HG03571 (cell line): Measurements from ENCODE around the gene GDI1.

ENCODE experiments used
- ATAC-seq: cut with Tn5 transposase; IDR thresholded peaks from one replicate; pipeline ENCODE4 v1.9.1; 2021; ENCODE audit not compliant: unreplicated experiment

The GDI1 gene

DNA sequence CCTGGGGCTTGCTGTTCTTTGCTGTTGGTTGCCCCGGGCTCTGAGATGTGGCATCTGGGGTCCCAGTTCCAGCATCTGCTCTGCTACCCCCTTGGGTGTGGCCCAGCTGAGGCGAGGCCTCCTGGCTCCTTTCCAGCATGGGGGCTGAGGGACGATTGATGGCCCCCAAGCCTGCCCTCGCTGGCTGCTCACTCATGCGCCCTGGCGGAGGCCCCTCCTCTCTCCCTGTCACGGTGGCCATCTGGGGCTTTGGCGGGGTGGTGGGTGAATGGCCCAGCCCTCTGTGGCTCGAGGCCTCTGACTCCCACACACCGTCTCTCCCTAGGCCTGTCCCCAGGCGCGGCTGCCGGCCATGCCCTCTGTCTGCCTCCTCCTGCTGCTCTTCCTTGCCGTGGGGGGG is 22.9 kb downstream of the GDI1 start:
- ATAC-seq, result no peak

DNA sequence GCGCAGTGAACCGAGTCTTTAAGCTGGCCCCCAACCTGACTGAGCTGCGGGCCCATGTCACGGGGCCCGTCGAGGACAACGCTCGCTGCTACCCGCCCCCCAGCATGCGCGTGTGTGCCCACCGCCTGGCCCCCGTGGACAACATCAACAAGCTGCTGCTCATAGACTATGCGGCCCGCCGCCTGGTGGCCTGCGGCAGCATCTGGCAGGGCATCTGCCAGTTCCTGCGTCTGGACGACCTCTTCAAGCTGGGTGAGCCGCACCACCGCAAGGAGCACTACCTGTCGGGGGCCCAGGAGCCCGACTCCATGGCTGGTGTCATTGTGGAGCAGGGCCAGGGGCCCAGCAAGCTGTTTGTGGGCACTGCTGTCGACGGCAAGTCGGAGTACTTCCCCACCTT is 23.4 kb downstream of the GDI1 start:
- no peak for ATAC-seq

DNA sequence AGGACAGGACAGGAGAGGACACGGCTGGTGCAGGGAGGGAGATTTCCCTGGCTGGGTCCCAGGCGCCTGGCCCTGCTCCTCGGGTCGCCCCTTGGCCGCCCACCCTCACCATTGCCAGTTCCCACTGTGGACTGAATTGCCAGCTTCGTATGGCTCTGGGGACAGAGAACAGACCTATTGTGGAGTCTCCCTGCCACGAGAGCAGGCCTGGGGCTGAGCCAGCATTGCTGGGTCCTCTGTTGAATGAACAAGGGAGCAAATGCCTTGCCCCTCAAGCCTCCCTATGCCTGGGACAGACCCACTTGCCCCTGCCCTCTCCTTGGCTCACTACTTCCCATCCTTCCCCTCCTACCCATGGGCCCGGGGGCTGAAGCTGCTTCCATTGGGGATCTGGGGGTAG is 25.4 kb downstream of the GDI1 start:
- no peak for ATAC-seq

DNA sequence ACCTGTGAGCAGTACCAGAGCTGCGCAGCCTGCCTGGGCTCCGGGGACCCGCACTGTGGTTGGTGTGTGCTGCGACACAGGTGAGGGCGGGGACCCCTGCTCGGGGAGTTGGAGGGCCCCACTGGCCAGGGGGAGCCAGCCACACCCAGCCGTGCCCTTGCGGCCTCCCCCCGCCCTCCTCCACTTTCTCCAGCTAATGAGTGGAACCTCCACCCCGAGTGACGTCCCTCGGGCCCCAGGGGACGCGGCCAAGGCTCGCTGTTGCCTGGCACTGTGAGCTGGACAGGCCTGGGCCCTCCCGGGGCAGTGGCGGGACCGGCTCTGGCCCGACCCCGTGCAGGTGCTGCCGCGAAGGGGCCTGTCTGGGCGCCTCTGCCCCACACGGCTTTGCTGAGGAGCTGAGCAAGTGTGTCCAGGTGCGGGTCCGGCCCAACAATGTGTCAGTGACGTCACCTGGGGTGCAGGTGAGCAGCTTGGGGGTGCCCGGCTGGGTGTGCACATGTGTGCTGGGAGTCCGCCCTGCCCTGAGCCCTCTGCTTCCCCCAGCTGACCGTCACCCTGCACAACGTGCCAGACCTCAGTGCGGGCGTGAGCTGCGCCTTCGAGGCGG is 26.8 kb downstream of the GDI1 start:
- no peak for ATAC-seq

DNA sequence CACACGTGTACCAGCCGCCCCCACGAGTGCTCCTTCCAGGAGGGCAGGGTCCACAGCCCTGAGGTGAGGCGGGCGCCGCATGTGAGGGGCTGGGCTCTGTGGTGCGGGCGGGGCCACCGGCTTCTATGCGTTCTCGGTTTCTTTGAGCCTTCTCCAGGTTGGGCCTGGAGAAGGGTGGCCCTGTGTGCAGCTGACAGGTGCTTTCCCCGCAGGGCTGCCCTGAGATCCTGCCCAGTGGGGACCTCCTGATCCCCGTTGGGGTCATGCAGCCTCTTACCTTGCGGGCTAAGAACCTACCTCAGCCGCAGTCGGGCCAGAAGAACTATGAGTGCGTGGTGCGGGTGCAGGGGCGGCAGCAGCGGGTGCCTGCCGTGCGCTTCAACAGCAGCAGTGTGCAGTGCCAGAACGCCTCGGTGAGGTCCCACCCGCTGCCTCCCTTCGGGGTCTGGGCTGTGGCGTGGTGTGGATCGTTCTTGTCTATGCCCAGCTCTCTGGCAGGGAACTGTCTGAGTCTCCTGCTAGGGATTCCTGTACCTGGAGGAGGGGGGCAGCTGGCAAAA is 27.9 kb downstream of the GDI1 start:
- ATAC-seq, result no peak

DNA sequence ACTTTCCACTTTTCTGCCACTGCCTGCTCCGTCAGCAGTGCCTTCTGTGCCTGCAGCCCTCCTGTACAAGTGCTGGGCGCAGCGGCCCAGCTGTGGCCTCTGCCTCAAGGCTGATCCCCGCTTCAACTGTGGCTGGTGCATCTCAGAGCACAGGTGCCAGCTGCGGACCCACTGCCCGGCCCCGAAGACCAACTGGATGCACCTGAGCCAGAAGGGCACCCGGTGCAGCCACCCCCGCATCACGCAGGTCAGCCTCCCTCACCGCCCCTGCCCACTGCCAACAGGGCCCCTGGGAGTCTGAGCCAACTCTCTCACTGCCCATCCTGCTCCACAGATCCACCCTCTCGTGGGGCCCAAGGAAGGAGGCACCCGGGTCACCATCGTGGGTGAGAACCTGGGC is 28.6 kb downstream of the GDI1 start:
- no peak for ATAC-seq

DNA sequence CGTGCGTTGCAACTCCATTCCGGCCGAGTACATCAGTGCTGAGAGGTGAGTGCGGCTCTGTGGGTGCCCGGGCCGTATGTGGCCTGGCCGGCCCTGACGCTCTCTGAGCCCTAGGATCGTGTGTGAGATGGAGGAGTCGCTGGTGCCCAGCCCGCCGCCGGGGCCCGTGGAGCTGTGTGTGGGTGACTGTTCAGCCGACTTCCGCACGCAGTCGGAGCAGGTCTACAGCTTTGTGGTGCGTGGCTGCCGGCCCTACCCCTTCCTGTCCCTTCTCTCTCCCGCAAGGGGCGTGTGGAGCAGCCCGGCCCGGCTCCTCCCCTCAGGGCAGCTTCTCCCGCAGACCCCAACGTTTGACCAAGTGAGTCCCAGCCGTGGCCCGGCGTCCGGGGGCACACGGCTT is 29.1 kb downstream of the GDI1 start:
- no peak for ATAC-seq

DNA sequence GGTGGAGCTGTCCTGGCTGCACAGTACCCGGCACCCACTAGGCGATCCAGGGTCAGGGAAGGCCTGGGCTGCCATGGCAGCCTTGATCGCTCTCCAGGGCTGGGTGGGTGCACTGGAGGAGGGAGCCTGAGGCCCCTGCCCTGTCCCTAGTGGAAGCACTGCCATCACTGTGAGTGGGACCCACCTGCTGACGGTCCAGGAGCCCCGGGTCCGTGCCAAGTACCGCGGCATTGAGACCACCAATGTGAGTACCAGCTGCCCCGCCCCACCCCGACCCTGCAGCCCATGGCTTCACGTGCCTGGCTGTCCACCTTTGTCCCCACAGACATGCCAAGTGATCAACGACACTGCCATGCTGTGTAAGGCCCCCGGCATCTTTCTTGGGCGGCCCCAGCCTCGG is 30.0 kb downstream of the GDI1 start:
- no peak for ATAC-seq

DNA sequence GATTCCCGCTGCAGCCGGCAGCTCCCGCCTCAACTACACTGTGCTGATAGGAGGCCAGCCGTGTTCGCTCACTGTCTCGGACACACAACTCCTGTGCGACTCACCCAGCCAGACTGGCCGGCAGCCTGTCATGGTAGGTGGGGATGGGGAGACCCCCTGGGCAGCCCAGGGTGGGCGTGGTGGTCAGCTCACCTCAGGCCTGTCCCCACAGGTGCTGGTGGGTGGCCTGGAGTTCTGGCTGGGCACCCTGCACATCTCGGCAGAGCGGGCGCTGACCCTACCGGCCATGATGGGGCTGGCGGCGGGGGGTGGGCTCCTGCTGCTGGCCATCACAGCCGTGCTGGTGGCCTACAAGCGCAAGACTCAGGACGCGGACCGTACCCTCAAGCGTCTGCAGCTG is 30.6 kb downstream of the GDI1 start:
- ATAC-seq, result no peak

DNA sequence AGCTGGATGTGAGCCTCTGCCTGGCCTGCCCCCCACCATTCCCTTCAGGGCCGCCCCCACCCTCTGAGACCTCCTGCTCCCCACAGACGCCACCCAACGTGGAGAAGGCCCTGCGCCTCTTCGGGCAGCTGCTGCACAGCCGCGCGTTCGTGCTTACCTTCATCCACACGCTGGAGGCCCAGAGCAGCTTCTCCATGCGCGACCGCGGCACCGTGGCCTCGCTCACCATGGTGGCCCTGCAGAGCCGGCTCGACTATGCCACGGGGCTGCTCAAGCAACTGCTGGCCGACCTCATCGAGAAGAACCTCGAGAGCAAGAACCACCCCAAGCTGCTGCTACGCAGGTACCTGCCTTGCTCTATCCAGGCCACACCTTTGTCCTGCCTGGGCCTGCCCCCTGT is 31.3 kb downstream of the GDI1 start:
- no peak for ATAC-seq

DNA sequence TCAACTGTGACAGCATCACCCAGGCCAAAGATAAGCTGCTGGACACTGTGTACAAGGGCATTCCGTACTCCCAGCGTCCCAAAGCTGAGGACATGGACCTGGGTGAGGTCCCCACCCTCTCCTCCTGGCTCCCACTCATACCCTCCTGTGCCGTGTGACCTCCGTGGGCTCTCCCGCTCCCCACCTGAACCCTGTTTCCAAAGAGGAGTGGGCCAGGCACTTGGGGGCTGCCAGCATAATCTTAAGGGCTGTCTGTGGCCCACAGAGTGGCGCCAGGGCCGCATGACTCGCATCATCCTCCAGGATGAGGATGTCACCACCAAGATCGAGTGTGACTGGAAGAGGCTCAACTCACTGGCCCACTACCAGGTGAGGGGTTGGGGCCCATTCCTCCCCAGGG is 32.2 kb downstream of the GDI1 start:
- ATAC-seq, result no peak

DNA sequence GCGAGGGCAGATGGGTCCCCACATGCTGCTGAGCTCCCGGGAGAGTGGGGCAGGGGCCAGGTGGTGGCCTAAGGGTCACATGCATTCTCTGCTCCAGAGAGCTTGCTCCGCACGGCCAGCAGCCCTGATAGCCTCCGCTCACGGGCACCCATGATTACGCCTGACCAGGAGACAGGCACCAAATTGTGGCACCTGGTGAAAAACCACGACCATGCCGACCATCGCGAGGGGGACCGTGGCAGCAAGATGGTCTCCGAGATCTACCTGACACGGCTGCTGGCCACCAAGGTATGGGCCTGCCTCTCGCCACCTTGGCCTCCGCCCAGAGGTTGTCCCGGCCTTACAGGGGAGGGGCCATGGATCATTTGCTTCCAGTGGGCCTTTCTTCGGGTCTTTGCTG is 32.9 kb downstream of the GDI1 start:
- no peak for ATAC-seq

DNA sequence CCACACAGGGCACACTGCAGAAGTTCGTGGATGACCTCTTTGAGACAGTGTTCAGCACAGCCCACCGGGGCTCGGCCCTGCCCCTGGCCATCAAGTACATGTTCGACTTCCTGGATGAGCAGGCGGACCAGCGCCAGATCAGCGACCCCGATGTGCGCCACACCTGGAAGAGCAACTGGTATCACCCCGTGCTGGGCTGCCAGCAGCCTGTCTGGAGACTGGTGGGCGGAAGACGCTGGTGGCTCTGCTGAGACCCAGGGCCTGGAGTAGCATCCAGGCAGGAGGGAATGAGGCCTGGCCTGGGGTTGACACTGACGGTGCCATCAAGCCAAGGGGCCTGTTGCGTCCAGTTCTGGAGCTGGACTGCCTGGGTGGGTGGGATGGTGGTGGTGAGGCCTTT is 33.5 kb downstream of the GDI1 start:
- no peak for ATAC-seq

DNA sequence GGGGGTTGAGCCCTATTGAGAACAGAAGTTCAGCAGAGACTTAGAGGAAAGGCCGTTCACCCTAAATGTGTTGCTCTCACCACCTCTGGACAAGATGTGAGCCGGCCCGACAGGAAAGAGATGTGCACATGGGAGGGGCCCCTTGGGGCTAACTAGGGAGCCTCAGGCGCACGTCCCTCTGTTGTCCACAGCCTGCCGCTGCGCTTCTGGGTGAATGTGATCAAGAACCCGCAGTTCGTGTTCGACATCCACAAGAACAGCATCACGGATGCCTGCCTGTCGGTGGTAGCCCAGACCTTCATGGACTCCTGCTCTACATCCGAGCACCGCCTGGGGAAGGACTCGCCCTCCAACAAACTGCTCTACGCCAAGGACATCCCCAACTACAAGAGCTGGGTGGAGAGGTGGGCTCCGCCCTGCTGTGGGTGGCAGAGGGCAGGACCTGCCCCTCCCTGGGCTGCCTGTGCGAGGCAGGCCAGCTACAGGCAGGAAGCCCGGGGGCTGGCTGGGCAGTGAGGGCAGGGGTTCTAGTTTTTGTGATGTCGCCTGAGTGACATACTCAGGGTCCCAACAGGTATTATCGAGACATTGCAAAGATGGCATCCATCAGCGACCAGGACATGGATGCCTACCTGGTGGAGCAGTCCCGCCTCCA is 34.1 kb downstream of the GDI1 start:
- no peak for ATAC-seq

DNA sequence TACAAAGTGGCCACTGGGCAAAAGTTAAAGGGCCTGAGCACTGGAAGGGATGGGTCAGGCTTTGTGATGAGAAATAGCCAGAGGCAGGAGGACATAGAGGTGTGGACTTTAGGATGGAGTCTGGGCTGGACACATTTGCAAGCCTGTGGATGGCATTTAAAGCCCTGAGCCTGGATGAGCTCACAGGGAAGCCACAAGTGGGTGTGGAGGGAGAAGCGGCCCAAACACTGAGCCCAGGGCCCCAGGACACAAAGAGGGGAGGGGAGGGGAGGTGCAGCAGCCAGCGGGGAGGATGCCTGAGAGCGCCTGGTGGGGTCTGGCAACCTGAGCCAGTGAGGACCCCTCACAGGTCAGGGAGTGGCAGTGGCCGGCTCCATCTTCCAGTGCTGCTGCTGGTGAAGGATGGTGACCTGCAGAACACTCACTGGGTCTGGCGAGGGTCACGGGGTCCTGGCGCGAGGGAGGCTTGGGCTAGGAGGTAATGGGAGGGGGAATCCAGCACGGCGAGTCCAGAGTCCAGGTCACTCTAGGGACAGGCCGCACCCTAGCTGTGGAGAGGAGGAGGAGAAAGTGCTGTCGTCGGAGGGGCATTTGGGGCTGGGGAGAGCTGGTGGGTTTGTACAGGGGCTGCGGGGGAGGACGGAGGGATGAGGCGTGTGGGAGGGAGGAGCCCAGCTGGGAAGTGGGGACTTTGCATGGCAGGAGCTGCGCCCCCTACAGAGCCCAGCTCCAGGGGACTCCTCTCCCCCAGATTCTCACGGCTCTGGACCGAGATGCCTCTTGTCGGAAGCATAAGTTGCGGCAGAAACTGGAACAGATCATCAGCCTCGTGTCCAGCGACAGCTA is 35.1 kb downstream of the GDI1 start:
- ATAC-seq, result no peak

DNA sequence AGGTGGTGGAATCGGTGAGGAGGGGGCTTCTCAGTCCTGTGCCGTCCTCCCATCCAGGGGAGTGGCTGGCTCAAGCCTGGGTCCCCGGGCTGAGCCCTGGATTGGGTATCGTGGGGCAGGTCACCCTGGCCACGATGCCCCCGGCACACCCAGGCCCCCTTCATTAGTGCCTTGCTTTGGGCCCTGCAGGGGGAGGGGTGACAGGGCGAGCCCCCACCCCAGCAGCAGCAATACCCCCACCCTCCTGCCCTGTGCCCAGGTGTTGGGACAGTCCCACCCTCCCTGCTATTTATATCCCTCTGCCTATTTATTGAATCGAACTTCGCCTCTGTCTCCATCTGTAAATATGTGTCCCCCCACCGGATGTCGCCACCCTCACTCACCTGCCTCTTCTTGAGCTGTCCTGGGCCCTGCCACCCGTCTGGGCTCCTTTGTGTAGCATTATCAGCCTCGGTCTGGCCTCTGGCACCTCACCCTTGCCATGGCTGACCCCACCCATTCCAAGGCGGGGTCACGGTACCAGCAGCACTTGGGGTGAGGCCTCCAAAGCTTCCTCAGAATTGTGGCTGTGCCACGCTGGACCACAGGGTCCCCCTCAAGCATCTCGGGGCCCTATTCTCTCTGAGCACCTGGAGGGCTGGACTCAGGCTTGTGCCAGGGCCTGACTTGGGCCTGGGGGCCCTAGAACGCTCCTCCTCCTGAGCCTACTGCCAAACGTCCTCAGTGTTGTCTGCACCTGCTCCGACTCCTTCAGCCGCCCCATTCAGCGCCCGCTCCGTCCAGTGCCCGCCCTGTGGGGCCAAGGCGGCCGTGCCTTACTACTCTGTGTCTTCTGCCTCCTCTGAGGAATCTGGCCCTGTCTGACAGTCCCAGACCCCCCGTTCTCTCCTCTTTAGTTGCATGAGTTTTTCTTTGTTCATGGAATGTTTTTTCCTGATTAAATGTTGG is 36.0 kb downstream of the GDI1 start:
- ATAC-seq, result no peak

DNA sequence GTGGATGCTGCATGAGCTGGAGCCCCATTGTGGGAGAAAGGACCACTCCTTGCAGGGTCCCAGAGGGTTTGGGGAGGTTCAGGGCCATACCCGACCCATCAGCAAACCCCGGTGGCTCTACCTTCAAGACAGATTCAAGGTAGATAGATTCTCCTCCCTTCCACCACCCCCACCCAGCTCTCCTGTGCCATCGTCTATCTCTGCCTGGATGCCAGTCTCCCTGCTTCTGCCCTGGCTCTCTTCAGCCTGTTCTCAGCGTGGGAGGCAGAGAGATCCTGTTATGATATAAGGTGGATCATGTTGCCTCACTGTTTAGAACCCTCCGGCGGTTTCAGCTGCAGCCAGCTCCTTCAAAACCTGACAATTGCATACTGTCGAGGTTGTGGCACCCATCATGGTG is 36.7 kb downstream of the GDI1 start:
- no peak for ATAC-seq

DNA sequence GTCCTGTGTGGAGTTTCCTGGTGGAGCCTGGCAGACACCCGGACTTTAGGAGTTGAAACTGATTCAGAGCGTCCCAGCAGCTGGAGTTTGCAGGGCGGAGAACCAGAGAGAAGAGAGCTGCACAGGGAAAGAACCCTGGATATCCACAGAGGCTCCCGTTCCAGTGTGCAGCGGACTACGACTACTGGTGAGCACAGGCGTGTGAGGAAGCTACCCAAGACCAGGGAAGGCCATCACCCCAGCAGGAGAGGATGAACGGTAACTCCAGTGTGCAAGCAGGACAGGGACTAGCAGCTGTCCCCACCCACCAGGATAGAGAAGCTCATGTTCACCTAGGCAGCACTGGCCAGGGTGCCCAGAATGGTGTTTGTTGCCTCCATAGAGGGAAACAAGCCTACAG is 39.9 kb downstream of the GDI1 start:
- ATAC-seq, result no peak

DNA sequence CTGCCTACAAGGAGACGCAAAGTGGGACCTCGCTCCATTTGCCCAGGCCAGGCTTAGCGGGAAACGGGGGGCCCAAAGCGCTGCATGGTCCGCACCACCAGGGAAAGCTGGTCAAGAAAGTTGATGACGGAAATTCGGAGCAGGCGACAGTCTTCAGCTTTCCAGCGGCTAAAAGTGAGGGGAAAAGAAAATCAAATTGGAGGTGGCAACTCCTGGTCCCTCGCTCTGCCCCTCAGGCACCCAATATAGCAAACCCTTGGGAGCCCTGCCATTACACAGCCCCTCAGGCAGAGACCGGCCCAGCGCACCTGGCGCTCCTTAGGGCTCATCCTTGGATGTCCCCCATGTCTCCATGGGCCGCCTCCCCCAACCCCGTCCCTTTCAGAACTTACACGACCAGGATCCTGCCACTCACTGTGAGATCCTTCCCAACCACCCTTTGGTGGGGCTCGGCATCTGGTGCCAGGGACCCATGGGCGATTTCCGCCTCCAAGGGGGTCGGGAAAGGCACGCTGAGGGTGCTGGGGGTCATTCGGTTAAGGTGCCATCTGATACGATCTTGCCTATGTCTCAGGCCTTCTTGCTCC is 41.0 kb downstream of the GDI1 start:
- ATAC-seq, result no peak
